IPS-NIHi7 (cell line): Measurements from ENCODE around the gene FBXL19.

ENCODE experiments used
- DNase-seq: peaks from one replicate; pipeline ENCODE4 v3.0.0; 2012; ENCODE audit warnings: mixed read lengths; ENCODE audit errors: extremely low spot score

Gene FBXL19

GRCh38 chr16:30895627-30896260 lies 27.6 kb upstream of the FBXL19 start:
- DNase-seq, result no peak

DNA sequence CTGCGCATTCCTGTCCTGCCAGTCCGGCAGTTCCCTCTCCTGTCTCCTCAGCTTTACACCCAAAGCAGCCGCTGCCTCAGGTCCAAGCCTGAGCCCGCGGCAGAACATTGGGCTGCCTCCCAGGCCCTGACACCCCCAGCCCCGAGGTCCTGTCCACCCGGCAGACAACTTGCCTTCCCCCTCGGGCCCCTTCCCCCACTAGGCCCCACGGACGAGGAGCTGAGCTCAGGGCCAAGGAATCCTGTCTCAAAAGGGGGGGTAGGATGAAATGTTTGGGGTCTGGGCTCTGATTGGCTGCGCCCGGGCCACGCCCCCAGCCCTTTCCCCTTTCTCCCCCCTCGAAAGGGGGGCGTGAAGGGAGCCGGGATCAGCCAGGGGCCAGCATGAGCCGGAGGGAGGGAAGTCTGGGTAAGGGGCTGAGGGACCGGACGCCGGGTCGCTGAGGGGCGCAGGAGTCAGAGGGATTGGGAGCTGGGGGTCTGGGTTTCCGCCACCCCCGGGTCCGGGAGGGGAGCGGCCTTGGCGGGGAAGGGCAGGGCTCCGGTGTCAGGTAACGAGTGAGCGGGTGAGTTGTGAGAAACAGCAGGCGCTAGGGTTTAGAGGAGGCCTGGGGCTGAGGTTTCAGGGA lies 27.0 kb upstream of the FBXL19 start, which contains the start of gene CTF1:
CTF1 (plus strand) TSS at position 354 of the 628 bp plus-strand sequence; CDS start at position 384, 30 bp downstream.
- DNase-seq, result peak; percentile 77

- peak; percentile 86 for DNase-seq
Measured at GRCh38 chr16:30896889-30897733, 26.3 kb upstream of the FBXL19 start.

DNA sequence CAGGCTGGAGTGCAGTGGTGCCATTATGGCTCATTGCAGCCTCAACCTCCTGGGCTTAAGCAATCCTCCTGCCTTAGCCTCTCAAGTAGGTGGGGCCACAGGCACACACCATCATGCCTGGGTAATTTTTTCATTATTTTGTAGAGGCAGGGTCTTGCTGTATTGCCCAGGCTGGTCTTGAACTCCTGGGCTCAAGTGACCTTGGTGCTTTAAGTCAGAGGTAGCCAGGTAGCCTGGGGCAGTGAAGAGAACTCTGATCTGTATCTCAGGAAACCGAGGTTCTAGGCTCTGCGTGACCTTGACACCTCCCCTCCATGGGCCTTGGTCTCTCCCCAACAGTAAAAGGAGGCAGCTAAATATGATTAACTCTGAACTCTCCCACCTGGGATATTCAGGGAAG lies 23.6 kb upstream of the FBXL19 start:
- DNase-seq, result no peak

- no peak for DNase-seq
Measured at GRCh38 chr16:30900588-30900987, 22.8 kb upstream of the FBXL19 start.

- no peak for DNase-seq
Measured at GRCh38 chr16:30901201-30902028, 22.0 kb upstream of the FBXL19 start.

GRCh38 chr16:30902029-30902972 lies 21.1 kb upstream of the FBXL19 start:
- peak; percentile 83 for DNase-seq

DNA sequence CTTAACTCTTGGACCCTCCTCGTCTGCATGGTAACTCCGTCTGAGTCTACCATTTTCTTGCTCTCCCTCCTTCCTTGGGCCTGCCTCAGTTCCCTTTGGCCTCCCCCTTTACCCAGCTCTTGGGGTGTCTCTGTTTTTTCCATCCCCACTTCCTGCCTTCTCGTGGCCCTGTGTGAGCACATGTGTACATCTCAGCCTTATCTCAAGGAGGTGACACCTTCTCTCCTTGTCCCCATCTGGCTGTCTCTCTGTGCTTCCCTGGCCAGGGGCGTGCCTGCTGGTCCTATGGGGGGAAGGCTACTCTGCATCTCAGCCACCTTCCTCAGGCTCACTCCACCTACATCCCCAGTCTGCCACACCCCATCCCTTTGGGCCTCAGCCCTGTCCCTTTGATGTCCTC lies 20.4 kb upstream of the FBXL19 start:
- DNase-seq, result peak; percentile 34

GRCh38 chr16:30903596-30903995 lies 19.8 kb upstream of the FBXL19 start:
- no peak for DNase-seq

DNA sequence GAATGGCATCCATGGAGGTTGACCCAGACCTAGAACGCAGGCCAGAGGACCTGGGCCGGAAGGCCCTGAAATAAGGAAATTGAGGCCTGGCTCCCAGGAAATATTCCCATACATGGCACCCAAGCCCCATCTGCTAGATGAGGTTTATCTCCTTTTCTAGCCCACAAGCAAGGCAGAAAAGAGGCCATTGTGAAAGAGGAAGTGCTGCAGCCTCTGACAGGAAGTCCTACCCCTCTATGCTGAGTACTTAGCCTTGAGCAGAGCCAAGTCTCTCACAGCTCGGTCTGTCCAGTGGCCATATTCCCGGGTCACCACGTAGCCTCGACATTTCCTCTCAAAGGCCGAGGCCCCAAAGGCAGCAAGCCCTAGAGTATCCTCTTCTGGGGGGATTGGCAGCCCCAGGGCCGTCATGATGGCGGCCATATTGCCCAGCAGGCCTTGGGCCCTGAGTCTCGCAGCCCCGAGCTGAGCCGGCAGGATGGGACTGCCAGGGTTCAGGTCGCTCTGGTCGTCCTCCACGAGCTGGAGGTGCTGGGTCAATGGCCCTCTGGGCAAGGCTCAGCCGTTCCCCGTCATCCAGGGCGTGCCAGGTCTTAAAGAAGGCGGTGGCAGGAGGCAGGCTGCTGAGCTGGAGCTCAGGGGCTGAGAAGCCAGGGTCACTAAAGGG lies 19.1 kb upstream of the FBXL19 start:
- no peak for DNase-seq

GRCh38 chr16:30907064-30907463 lies 16.3 kb upstream of the FBXL19 start:
- DNase-seq, result no peak

- peak; percentile 26 for DNase-seq
Measured at GRCh38 chr16:30910427-30911029, 12.8 kb upstream of the FBXL19 start.

- no peak for DNase-seq
Measured at GRCh38 chr16:30912794-30913412, 10.5 kb upstream of the FBXL19 start.

GRCh38 chr16:30914830-30915229 lies 8.5 kb upstream of the FBXL19 start:
- DNase-seq, result no peak

- DNase-seq, result no peak
Measured at GRCh38 chr16:30918614-30919013, 4.8 kb upstream of the FBXL19 start.

- DNase-seq, result no peak
Measured at GRCh38 chr16:30920891-30921290, 2.5 kb upstream of the FBXL19 start.

DNA sequence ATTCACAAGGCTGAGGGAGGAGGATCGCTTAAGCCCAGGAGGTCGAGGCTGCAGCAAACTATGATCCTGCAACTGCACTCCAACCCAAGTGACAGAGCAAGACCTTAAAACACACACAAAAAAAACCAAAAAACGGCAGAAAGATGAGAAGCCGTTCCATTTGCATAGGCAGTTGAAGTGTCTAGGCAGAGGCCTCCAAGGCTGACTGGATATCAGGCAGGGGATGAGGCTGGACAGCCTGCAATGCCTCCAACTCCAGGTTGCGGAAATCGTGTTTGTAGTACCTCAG lies 2.0 kb upstream of the FBXL19 start:
- no peak for DNase-seq

DNA sequence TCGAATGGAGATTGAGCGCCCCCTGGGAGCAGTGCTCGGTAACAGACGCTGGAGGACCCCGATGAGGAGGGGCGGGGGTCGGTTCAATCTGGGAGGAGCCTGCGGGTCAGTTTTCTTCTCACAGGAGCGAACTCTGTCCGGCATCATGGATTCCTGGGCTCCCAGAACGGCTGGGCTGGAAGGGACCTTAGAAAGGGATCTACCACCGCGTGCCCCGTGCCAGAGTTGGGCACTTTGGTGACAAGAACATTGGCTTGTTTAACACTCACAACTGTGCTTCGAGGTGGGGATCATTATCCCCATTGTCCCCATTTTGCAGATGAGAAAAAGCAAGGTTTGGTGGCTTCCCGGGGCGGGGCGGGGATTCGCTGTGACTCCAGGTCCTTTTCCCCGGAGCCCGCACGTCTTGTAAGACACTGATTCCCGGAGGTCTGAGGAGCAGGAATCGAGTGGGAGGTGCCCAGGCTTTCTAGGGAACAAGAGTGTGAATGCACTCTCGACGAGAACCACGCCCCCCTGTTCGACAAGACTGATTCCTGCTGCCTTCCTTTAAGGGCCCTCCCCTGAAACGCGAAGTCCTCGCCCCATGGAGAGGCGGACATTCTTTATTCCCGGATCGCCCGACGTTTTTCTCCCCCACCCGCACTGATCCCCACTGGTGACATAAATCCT lies 1.5 kb upstream of the FBXL19 start:
- DNase-seq, result peak; percentile 91

GRCh38 chr16:30922420-30922959 lies 882 bp upstream of the FBXL19 start:
- DNase-seq, result peak; percentile 87
